Stimulated activated CD8-positive, alpha-beta memory T cell treated with anti-CD3 and anti-CD28 coated beads, Interleukin-12 subunit alpha, Interleukin-12 subunit beta, amount 100 ng/mL, for 4 hours (primary cell): ENCODE results near the gene MIEF2.

ENCODE experiments used
- DNase-seq: peaks from one replicate; pipeline ENCODE4 v3.0.0-alpha.2; 2020; ENCODE audit warnings: low read depth

Gene MIEF2

GRCh38 chr17:18235743-18236256, 24.7 kb upstream of the MIEF2 start:
- DNase-seq, result no peak

DNA sequence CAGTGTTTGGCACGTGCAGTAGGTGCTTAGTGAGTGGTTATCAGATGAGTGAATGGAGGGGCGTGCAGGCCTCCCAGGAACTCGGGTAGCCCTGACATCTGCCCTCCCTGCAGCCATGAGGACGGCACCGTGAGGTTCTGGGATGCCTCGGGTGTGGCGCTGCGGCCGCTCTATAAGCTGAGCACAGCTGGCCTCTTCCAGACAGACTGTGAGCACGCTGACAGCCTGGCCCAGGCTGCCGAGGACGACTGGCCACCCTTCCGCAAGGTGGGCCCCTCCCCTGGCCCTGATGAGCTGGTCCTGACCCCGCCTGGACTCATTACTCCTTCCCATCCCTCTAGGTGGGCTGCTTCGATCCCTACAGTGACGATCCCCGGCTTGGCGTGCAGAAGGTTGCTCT, 24.0 kb upstream of the MIEF2 start:
- no peak for DNase-seq

GRCh38 chr17:18237461-18237860, 23.0 kb upstream of the MIEF2 start:
- no peak for DNase-seq

DNA sequence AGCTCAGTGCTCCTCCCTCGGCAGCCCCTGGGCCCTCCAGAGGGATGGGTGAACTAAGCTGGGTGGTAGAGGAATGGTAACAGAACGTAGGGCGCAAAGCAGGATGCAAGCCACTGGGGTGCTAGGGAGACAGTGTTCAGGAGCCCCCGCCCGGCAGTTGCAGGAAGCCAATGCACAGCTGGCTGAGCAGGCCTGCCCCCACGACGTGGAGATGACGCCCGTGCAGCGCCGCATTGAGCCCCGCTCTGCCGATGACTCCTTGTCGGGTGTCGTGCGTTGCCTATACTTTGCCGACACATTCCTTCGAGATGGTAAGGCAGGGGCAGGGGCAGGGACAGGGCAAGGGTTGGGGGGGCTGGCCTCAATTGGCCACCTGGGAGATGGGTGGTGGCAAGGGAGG, 22.2 kb upstream of the MIEF2 start:
- no peak for DNase-seq

DNA sequence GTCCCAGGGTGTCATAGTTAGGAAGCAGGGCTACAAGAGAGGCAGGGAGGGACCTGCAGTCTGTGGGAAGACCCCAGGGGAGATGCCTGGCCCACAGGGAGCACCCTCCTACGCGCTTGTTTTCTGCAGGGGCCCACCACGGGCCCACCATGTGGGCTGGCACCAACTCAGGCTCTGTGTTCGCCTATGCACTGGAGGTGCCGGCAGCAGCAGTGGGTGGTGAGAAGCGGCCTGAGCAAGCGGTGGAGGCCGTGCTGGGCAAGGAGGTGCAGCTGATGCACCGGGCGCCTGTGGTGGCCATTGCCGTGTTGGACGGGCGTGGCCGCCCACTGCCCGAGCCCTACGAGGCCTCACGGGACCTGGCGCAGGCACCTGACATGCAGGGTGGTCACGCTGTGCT, 20.0 kb upstream of the MIEF2 start:
- no peak for DNase-seq

GRCh38 chr17:18241229-18241871, 19.1 kb upstream of the MIEF2 start:
- DNase-seq, result no peak

- DNase-seq, result no peak
Measured at GRCh38 chr17:18245038-18245776, 15.3 kb upstream of the MIEF2 start.

DNA sequence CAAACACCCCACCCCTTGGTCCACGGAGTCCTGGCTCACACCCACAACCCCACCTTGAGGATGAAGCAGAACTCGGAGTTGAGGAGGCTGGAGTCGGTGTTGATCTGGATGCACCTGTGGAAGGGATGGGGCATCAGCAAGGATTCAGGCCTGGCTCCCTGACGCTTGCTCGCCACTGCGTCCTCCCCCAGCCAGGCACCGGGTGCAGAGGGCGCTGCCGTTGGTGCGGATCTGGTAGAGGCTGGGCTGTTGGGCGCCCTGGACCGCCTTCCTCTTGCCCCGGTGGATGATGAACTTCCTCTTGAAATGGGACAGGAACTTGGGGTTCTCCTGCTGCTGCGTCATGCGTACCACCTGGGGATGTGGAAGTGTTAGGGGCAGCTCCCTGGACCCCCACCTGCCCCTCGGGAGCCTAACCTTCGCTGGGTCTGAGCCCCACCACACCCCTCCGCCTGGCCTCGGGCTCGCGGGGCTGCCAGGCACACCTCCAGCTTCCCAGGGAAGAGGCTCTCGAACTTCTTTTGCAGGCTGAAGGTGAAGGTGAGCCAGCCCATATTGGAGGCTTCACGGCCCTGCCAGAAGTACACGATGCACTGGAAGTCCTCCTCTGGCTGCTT, 14.2 kb upstream of the MIEF2 start:
- DNase-seq, result no peak

- no peak for DNase-seq
Measured at GRCh38 chr17:18246880-18247612, 13.4 kb upstream of the MIEF2 start.

DNA sequence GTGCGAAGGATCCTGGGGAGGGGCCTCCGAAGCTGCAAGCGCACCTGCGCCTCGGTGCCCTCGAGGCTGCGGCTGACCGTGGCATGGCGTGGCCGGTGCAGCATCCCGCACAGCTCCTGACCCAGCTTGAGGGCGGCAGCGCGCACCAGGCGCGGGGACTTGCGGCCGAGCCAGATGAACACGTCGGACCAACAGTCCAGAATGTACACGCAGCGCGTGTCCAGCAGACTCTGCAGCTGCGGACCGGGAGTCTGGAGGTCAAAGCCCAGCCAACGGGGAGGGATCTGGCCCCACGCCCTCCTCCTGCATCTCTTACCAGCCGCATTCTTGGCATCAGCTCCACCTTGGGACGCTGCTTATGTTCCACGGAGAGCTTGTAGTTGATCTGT, 12.9 kb upstream of the MIEF2 start:
- DNase-seq, result no peak

DNA sequence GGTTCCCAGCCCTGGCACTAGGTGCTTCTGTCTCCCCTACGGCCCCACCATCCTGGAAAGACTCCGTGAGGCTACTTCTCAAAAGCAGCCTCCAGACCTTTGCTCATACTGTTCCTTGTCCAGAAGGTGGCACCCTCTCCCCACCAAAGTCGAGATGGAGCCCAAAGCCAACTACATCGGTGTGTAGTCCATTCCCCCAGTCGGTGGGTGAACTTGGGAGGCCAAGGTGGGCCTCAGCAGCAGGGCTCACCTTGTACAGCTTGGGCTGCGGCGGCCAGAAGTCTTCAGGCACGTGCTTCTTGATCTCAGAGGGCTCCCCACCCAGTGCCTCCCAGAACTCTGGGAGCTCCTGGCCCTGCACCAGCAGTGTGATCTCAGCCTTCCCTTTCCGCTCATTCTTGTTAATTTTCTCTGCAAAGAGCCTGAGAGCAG, 12.1 kb upstream of the MIEF2 start:
- peak; percentile 43 for DNase-seq

- no peak for DNase-seq
Measured at GRCh38 chr17:18248811-18249210, 11.7 kb upstream of the MIEF2 start.

- no peak for DNase-seq
Measured at GRCh38 chr17:18250259-18250658, 10.2 kb upstream of the MIEF2 start.

DNA sequence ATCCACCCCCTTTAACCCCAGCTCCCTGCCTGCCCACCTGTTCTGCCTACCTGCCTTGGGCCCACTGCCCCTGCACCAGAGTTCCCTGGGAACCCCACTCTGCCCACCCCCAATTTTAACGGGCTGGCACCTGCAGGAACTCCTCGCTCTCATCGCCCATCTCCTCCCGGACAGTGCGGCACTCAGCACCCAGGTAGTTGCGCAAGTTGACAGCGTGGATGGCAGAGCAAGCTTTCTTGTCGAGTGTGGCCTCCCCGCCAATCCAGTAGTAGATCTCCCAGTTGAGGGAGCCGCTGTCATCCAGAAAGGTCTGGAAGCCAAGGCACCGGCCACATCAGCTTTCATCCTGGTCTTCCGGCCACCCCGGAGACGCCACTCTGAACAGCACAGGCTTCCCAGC, 9.8 kb upstream of the MIEF2 start:
- no peak for DNase-seq

DNA sequence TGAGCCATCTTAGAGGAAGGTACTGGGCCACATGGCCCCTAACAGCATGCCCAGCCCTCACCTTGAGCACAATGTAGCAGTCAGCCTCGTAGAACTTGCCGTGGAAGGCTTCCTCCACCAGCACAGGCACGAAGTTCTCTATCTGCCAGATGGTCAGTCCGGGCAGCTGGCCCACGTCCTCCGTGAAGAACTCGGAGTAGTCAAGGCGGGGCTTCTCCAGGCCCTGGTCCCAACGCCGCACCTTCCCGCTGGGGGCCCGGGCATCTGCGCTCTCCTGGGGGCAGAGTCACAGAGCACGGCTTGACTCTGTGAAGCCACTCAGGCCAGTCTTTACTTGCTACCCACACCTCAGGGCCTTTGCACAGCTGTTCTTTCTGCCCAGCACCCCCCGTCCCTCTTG, 9.3 kb upstream of the MIEF2 start:
- DNase-seq, result no peak

DNA sequence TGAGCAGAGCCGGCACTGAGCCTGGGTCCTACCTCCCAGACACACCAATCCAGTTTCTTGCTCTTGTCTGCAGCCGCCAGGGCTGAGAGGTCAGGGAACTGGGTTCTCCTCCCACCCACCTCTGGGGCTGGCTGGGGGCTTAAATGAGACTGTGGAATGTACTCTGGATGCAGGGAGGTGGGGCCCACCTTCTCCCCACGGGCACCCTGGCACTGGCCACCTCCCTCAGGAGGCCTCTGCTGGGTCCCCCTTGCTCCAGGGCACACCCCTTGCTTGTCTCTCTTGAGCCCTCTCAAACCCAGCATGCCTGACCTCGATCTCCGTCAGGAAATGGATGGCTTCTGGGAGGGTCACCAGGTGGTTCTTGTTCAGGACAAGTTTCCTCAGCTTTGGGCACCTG, 8.3 kb upstream of the MIEF2 start:
- DNase-seq, result no peak

DNA sequence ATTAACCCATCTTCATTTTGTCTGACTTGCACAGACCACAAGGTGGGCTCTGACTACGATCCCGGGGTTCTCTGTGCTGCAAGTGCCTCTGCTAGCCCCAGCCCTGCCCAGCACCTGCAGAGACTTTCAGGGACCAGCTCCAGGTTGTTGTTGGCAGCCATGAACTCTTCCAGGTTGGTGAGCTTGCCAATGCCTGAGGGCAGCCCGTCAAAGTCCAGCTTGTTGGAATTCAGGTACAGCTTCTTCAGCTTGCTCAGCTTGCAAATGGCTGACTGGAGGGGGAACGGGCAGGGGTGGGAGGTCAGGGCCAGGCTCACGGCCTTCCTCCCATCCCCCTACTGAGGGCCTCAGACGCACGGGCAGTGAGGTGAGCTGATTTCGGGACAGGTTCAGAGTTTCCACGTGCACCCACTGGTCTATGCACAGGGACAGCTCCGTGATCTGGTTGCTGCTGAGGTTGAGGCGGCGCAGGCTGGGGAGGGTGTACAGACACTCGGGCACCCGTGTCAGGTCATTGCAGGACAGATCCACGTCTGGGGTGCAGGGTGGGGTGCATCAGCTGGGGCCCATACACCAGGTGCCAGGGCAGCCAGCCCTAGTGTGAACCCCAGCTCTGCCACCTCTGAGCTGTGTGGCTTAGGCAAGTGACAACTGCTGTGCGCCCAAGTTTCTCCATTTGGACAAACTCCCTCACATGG, 7.1 kb upstream of the MIEF2 start:
- DNase-seq, result no peak

DNA sequence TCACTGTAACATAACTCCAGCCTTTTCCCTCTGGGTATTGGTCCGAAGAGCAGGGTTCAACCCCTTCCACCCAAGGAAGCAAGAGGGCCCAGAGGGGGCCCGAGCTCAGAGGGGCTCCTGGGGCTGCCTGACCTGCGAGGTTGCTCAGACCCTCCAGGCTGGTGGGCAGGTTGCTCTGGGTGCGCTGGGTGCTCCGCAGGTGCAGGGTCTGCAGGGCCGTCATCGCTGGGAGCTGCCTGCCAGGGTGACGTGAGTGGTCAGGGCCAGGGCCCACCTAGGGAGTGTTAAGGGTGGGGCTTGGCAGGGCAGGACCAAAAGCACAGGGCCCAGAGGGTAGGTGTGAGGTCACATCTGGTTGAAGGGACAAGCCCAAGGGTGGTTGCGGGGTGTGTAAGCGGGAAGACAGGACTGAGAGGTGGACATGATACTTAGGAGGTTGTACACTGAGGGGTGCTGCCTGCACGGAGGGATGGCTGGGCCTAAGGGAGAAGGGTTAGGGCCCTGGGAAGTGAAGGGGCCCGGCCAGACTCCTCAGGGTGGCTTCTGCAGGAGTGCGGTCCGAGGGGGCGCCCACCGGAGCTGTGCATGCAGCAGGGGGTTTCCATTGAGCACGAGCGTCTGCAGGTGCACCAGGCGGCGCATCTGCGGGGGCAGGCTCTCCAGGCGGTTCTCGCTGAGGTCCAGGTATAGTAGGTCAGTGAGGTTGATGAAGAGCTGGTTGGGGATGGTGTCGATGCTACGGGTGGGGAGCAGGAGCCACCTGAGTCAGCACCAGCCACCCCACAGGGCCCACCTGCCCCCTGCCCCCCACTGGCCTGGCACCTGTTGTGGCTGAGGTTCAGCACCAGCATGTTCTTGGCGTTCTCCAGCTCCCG, 6.3 kb upstream of the MIEF2 start:
- no peak for DNase-seq

DNA sequence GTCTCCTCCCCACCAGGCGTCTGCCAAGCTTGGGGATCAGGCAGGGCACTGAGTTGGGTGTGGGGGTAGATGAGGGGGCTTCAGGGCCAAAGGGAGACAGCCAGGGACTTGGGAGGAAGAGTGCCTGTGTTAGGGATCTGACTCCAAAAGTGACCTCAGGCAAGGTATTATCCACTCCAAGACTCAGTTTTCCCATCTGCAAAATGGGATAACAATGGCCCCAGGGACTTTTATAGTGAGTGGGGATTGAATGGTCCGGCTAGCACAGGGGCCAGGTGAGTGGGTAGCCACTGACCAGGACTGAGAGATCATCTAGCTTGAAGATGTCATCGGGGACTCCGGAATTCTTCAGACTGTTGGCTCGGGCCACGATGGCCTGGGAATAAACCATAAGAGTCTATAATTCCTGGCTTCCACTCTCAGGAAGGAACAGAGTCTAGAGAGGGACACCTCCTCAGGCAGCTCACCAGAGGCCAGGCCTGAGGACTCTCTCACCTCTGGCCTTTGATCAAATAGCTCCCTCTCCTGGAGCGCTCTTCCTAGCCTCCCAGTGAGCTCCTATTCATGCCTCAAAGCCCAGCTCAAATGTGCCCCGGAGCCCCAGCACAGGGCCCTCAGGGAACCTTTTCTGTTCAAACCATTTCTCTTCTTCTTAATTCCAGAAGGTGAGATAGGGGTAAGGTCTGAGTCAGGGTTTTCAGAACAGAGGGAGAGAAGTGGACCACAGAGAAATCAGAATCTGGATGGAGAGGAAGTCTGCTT, 5.4 kb upstream of the MIEF2 start:
- no peak for DNase-seq

- DNase-seq, result no peak
Measured at GRCh38 chr17:18256351-18256750, 4.1 kb upstream of the MIEF2 start.
